Tibial nerve (tissue), 4 donors: ENCODE data around the gene PRIM2.
A peak's percentile ranks its signal among the peaks of the same experiment; 100 is the strongest.

Experiments
- CTCF ChIP-seq, 5 experiments: fragments of 200-600 bp in 3 of 5; fragments of 450-650 bp in 2 of 5; sonication (generic) in 3 of 5; IDR thresholded peaks; one replicate each; pipeline ENCODE4 v1.5.1; 2016 to 2019; ENCODE audit warnings: antibody characterized with exemption in 5 of 5, mild to moderate bottlenecking in 3 of 5, moderate library complexity in 2 of 5
- EP300 ChIP-seq, 2 donors: sonication (generic); formaldehyde crosslinking; IDR thresholded peaks; one replicate each; pipeline ENCODE4 v1.6.1; 2017; ENCODE audit warnings: antibody characterized with exemption in 2 of 2, mild to moderate bottlenecking in 1 of 2
- POLR2A ChIP-seq, 2 donors: fragments of 450-650 bp; IDR thresholded peaks; one replicate each; pipeline ENCODE4 v1.6.1; 2017; ENCODE audit warnings: antibody characterized with exemption in 2 of 2, mild to moderate bottlenecking in 2 of 2, moderate library complexity in 2 of 2

- TF ChIP-seq CTCF (IDR thresholded peaks at IDR 0.05) (no peak), POLR2A (IDR thresholded peaks at IDR 0.05) (no peak), EP300 (IDR thresholded peaks at IDR 0.05) (peak in 1 of 2 donors; percentile 6)
These were observed 12.3 kb upstream of the PRIM2 start for GRCh38 chr6:57305107-57305506.
